HG03095 (cell line): Measurements from ENCODE around the gene ALB.

Source experiments
- ATAC-seq: cut with Tn5 transposase; IDR thresholded peaks from one replicate; pipeline ENCODE4 v1.9.1; 2021; ENCODE audit warnings: moderate library complexity; ENCODE audit not compliant: unreplicated experiment

The ALB gene

GRCh38 chr4:73448448-73449203, 44.5 kb downstream of the ALB start:
- ATAC-seq: no peak

- ATAC-seq: no peak
Observed at GRCh38 chr4:73450398-73451004, 46.4 kb downstream of the ALB start.

GRCh38 chr4:73451404-73451803, 47.3 kb downstream of the ALB start:
- no peak for ATAC-seq

GRCh38 chr4:73451981-73452747, 48.1 kb downstream of the ALB start:
- no peak for ATAC-seq

GRCh38 chr4:73452953-73453700, 49.0 kb downstream of the ALB start:
- no peak for ATAC-seq

GRCh38 chr4:73453701-73454005, 49.6 kb downstream of the ALB start:
- ATAC-seq: no peak

GRCh38 chr4:73454920-73455319, 50.8 kb downstream of the ALB start:
- no peak for ATAC-seq

GRCh38 chr4:73456177-73457022, 52.3 kb downstream of the ALB start:
- ATAC-seq: no peak

GRCh38 chr4:73458184-73459047, 54.3 kb downstream of the ALB start:
- no peak for ATAC-seq

- no peak for ATAC-seq
Observed at GRCh38 chr4:73459048-73459421, 54.9 kb downstream of the ALB start.

GRCh38 chr4:73460913-73461522, 56.9 kb downstream of the ALB start:
- no peak for ATAC-seq

GRCh38 chr4:73468170-73468569, 64.1 kb downstream of the ALB start:
- ATAC-seq: no peak

- ATAC-seq: no peak
Observed at GRCh38 chr4:73470728-73471127, 66.6 kb downstream of the ALB start.
